ENCODE data around the gene CNGB1.

The CNGB1 gene

DNA sequence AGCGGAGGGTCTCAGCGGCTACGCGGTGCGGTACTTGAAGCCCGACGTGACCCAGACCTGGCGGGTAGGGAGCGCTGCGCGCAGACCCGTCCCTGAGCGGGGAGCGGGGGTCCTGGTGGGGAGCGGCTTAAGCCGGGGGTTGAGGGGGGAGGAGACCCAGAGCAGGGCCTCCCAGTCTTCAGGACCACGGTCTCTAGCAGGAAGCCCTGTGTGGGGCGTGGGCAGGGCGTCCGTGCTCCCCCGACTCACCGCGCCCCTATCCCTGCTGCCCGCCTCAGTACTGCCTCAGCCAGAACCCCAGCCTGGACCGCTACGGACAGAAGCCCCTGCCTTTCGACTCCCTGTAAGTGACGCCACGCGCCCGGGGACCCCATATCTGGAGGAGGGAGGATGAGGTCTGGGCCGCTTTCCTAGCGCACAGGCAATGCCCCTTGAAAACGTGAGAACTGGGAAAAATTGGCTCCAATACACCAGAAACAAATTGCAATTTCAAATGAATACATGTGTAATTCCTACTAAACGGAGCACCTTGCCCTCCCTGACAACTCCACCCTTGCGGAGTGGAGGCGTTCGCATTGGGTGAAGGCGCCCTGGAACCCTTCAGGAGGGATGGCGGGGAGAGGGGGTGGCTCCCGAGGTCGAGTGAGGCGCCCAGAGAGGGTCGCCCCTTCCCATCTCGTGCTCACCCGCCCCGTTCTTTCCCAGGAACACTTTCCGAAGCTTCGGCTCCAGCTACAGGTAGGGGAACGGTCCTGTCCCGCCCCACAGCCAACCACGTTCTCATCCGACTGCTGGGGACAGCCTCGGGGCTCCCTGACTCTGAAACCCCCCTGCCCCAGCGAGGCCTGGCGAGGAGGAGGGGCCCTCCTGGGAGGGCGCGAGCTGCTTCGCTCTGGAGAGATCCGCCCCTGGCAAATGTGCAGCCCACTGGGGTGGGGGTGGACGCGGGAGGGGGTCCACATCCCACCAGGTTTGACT lies 14.6 kb upstream of the CNGB1 start:
- H2AFZ ChIP-seq (ENCODE audit: low read length), result no peak overlapping the region
- no peaks in the 10 kb centered on the region for H3K27me3 ChIP-seq (ENCODE audit: insufficient read depth, low read length, poor library complexity, severe bottlenecking)
- no peaks in the 10 kb centered on the region for H3K9me3 ChIP-seq (ENCODE audit: insufficient read depth, low read depth, low read length)
- no peak for TF ChIP-seq CTCF (conservative IDR thresholded peaks at IDR 0.05; ENCODE audit: low read length)
- no peak for TF ChIP-seq EZH2phosphoT487 (IDR thresholded peaks at IDR 0.05; ENCODE audit: borderline replicate concordance)
- no peak overlapping the region for H3K9ac ChIP-seq (ENCODE audit: low read depth, low read length, poor library complexity, severe bottlenecking)
- no peak overlapping the region for H3K4me3 ChIP-seq (ENCODE audit: low read length, poor library complexity, severe bottlenecking)
- no peaks in the 10 kb centered on the region for H4K20me1 ChIP-seq (ENCODE audit: insufficient read depth, low read length, poor library complexity, severe bottlenecking)
- no peaks in the 10 kb centered on the region for H3F3A ChIP-seq (ENCODE audit: low read depth)
- H3K36me3 ChIP-seq (ENCODE audit: insufficient read depth, low read length), result no peaks in the 10 kb centered on the region
- H3K9me2 ChIP-seq (replicated peaks; ENCODE audit: low read depth, low read length), result no peaks in the 10 kb centered on the region
- no peaks in the 10 kb centered on the region for H3K79me2 ChIP-seq (ENCODE audit: insufficient read depth, low read length)
- no peaks in the 10 kb centered on the region for H3K4me1 ChIP-seq (ENCODE audit: insufficient read depth, low read length, poor library complexity, severe bottlenecking)
- no peak overlapping the region for H3K4me2 ChIP-seq (ENCODE audit: low read depth, low read length, poor library complexity, severe bottlenecking)

GRCh38 chr16:57984443-57985203 lies 13.7 kb upstream of the CNGB1 start:
- Histone ChIP-seq H3K9me3 (ENCODE audit: insufficient read depth, low read depth, low read length) (no peaks in the 10 kb centered on the region), H3K4me3 (ENCODE audit: low read length, poor library complexity, severe bottlenecking) (no peak overlapping the region), H3F3A (ENCODE audit: low read depth) (no peaks in the 10 kb centered on the region), H3K36me3 (ENCODE audit: insufficient read depth, low read length) (no peaks in the 10 kb centered on the region), H3K9me2 (replicated peaks; ENCODE audit: low read depth, low read length) (no peaks in the 10 kb centered on the region), H3K79me2 (ENCODE audit: insufficient read depth, low read length) (no peaks in the 10 kb centered on the region), H3K4me1 (ENCODE audit: insufficient read depth, low read length, poor library complexity, severe bottlenecking) (no peaks in the 10 kb centered on the region), H3K9ac (ENCODE audit: low read depth, low read length, poor library complexity, severe bottlenecking) (no peak overlapping the region), H2AFZ (ENCODE audit: low read length) (no peak overlapping the region), H3K27me3 (ENCODE audit: insufficient read depth, low read length, poor library complexity, severe bottlenecking) (no peaks in the 10 kb centered on the region), H4K20me1 (ENCODE audit: insufficient read depth, low read length, poor library complexity, severe bottlenecking) (no peaks in the 10 kb centered on the region), H3K4me2 (ENCODE audit: low read depth, low read length, poor library complexity, severe bottlenecking) (no peak overlapping the region)
- TF ChIP-seq EZH2phosphoT487 (IDR thresholded peaks at IDR 0.05; ENCODE audit: borderline replicate concordance), result no peak
- TF ChIP-seq CTCF (conservative IDR thresholded peaks at IDR 0.05; ENCODE audit: low read length), result no peak

DNA sequence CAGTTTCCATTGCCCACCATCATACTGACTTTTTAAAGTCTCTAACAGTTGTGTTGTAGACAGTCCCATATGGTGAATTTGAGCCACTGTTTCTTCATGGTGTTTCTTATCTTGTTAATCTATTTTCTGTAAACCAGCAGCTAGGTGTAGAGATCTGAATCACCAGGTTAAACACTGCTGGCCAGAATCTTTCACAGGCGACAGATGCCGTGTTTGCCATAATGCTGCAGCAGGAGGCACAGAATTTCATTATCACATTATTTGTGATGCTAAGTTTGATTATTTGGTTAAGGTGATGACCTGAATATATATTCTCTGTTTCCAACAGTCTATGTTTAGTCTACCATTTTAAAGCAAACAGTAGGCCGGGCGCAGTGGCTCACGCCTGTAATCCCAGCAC lies 11.5 kb upstream of the CNGB1 start:
- Histone ChIP-seq H3K9me2 (replicated peaks; ENCODE audit: low read depth, low read length) (no peaks in the 10 kb centered on the region), H3K27me3 (ENCODE audit: insufficient read depth, low read length, poor library complexity, severe bottlenecking) (no peaks in the 10 kb centered on the region), H3F3A (ENCODE audit: low read depth) (no peaks in the 10 kb centered on the region), H3K4me2 (ENCODE audit: low read depth, low read length, poor library complexity, severe bottlenecking) (no peak overlapping the region), H3K9me3 (ENCODE audit: insufficient read depth, low read depth, low read length) (no peaks in the 10 kb centered on the region), H3K4me1 (ENCODE audit: insufficient read depth, low read length, poor library complexity, severe bottlenecking) (no peaks in the 10 kb centered on the region), H3K36me3 (ENCODE audit: insufficient read depth, low read length) (no peaks in the 10 kb centered on the region), H2AFZ (ENCODE audit: low read length) (no peak overlapping the region), H3K4me3 (ENCODE audit: low read length, poor library complexity, severe bottlenecking) (no peak overlapping the region), H3K79me2 (ENCODE audit: insufficient read depth, low read length) (no peaks in the 10 kb centered on the region), H4K20me1 (ENCODE audit: insufficient read depth, low read length, poor library complexity, severe bottlenecking) (no peaks in the 10 kb centered on the region), H3K9ac (ENCODE audit: low read depth, low read length, poor library complexity, severe bottlenecking) (no peak overlapping the region)
- TF ChIP-seq EZH2phosphoT487 (IDR thresholded peaks at IDR 0.05; ENCODE audit: borderline replicate concordance), result no peak
- TF ChIP-seq CTCF (conservative IDR thresholded peaks at IDR 0.05; ENCODE audit: low read length), result no peak

Data from Loucy (cell line).